ENCODE measurements around the gene POU5F1. TPM values are rescaled to one million over a fixed set of nuclear protein-coding genes. Genes with fewer than 3 reads are reported as not detected.

Gene POU5F1
- polyA plus RNA-seq, 2 of the 4 experiments (the other 2 are of a cell fraction): 2.7 to 2.8 TPM

DNA sequence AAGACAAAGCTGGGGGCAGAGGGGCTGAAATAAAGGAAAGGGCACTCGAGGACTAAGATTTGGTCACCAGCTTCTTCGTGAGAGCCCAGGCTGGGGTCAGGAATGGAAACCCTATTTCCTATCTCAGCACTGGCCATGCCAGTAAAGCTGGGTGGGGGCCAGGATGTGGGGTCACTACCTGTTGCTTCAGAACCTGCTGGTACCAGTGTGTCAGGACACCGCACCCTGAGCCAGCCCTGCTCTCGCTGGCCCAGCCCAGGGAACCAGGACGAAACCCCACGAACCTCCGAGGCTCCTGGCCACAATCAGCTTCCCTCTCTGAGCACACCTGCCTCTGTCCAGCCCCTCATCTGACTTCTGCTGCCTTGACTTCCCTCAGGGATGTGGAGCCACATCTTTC is 52.3 kb downstream of the POU5F1 start:
- Histone ChIP-seq H3K4me1 (peaks cover 29% of the 10 kb centered on the region), H3K9me3 (no peaks in the 10 kb centered on the region), H3K27ac (no peak overlapping the region), H3K4me3 (no peak overlapping the region), H3K4me2 (no peak overlapping the region)
- 85% methylated on average over 7 of the region's 7 CpGs for WGBS (ENCODE audit: missing lambda C conversion rate)
- POLR2A ChIA-PET: no interaction called here
- CTCF ChIA-PET: interaction anchor here (0.8 to 1.5 kb wide), 6 partner anchors 11 to 203 kb away, joined by 3 to 7 read pairs (median 4); no protein-coding TSS in a partner anchor
- no peak for FAIRE-seq
- DNase-seq (ENCODE audit: low read depth in 1 of 2, low spot score in 1 of 2): no peak
- TF ChIP-seq RCOR1 (IDR thresholded peaks at IDR 0.05; ENCODE audit: low read depth, low read length) (no peak), NFE2L2 (conservative IDR thresholded peaks at IDR 0.05; ENCODE audit: low read length) (no peak), HOXB13 (CRISPR knock-in tag; IDR thresholded peaks at IDR 0.05; ENCODE audit: low read depth) (no peak), RAD21 (conservative IDR thresholded peaks at IDR 0.05 in 1 of 2, IDR thresholded peaks at IDR 0.05 in 1 of 2) (no peak)
- TF ChIP-seq, protein P1, sequence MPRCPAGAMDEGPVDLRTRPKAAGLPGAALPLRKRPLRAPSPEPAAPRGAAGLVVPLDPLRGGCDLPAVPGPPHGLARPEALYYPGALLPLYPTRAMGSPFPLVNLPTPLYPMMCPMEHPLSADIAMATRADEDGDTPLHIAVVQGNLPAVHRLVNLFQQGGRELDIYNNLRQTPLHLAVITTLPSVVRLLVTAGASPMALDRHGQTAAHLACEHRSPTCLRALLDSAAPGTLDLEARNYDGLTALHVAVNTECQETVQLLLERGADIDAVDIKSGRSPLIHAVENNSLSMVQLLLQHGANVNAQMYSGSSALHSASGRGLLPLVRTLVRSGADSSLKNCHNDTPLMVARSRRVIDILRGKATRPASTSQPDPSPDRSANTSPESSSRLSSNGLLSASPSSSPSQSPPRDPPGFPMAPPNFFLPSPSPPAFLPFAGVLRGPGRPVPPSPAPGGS (IDR thresholded peaks at IDR 0.05): no peak
- TF ChIP-seq, protein P2, sequence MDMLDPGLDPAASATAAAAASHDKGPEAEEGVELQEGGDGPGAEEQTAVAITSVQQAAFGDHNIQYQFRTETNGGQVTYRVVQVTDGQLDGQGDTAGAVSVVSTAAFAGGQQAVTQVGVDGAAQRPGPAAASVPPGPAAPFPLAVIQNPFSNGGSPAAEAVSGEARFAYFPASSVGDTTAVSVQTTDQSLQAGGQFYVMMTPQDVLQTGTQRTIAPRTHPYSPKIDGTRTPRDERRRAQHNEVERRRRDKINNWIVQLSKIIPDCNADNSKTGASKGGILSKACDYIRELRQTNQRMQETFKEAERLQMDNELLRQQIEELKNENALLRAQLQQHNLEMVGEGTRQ (IDR thresholded peaks at IDR 0.05): no peak
- ATAC-seq: no peak

DNA sequence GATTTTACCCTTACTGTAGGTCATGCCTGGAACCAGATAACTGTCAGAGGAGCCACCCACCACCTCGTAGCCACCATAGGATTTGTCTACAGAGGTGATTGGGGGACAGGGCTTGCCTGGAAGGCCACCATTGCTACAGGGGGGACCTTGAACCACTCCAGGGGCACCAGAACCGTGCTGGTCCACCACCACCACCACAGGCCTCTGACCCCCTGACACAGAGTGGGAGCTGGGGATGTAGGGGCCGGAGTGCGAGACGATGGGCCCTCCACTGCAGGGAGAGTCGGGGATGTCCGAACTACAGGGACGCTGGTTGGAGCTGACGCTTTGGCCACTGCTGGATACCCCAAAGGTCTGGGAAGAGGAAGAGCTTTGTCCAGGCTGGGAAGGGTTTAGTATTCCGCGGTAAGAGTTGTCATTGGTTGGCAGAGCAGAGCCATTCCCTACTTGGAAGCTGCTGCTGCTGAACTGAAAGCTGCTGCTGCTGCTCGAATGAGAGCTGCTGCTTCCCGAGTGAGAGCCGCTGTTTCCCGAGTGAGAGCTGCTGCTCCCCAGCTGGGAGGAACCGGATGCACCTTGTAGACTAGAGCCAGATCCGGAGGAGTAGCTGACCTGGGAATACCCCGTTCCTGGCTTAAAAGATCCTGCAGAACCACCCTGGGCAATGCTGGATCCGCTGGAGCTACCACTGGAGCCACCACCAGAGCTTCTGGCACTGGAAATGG is 53.7 kb downstream of the POU5F1 start:
- H3K27ac ChIP-seq: no peak overlapping the region
- TF ChIP-seq HEYL (CRISPR knock-in tag; IDR thresholded peaks at IDR 0.05) (no peak), HOXB5 (CRISPR knock-in tag; IDR thresholded peaks at IDR 0.05) (no peak), SMC3 (IDR thresholded peaks at IDR 0.05) (no peak), CHD4 (IDR thresholded peaks at IDR 0.05; ENCODE audit: borderline replicate concordance) (no peak), FOSB (CRISPR knock-in tag; IDR thresholded peaks at IDR 0.05) (no peak), KDM5A (IDR thresholded peaks at IDR 0.05) (no peak)
- TF ChIP-seq, protein P3, sequence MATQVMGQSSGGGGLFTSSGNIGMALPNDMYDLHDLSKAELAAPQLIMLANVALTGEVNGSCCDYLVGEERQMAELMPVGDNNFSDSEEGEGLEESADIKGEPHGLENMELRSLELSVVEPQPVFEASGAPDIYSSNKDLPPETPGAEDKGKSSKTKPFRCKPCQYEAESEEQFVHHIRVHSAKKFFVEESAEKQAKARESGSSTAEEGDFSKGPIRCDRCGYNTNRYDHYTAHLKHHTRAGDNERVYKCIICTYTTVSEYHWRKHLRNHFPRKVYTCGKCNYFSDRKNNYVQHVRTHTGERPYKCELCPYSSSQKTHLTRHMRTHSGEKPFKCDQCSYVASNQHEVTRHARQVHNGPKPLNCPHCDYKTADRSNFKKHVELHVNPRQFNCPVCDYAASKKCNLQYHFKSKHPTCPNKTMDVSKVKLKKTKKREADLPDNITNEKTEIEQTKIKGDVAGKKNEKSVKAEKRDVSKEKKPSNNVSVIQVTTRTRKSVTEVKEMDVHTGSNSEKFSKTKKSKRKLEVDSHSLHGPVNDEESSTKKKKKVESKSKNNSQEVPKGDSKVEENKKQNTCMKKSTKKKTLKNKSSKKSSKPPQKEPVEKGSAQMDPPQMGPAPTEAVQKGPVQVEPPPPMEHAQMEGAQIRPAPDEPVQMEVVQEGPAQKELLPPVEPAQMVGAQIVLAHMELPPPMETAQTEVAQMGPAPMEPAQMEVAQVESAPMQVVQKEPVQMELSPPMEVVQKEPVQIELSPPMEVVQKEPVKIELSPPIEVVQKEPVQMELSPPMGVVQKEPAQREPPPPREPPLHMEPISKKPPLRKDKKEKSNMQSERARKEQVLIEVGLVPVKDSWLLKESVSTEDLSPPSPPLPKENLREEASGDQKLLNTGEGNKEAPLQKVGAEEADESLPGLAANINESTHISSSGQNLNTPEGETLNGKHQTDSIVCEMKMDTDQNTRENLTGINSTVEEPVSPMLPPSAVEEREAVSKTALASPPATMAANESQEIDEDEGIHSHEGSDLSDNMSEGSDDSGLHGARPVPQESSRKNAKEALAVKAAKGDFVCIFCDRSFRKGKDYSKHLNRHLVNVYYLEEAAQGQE (IDR thresholded peaks at IDR 0.05): no peak
- TF ChIP-seq, protein P4, sequence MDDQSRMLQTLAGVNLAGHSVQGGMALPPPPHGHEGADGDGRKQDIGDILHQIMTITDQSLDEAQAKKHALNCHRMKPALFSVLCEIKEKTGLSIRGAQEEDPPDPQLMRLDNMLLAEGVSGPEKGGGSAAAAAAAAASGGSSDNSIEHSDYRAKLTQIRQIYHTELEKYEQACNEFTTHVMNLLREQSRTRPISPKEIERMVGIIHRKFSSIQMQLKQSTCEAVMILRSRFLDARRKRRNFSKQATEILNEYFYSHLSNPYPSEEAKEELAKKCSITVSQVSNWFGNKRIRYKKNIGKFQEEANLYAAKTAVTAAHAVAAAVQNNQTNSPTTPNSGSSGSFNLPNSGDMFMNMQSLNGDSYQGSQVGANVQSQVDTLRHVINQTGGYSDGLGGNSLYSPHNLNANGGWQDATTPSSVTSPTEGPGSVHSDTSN (IDR thresholded peaks at IDR 0.05): no peak
- TF ChIP-seq, protein P2 (IDR thresholded peaks at IDR 0.05): no peak
- WGBS (ENCODE audit: missing lambda C conversion rate): 93% methylated on average over 15 of the region's 19 CpGs
- no peak overlapping the region for H3K4me2 ChIP-seq
- ATAC-seq (no peak), FAIRE-seq (no peak), DNase-seq (ENCODE audit: low read depth in 1 of 2, low spot score in 1 of 2) (no peak)
- ChIA-PET CTCF (interaction anchor here (0.6 to 4.0 kb wide), 10 partner anchors 9 to 250 kb away, joined by 3 to 31 read pairs (median 4); no protein-coding TSS in a partner anchor), POLR2A (no interaction called here)
- H3K4me1 ChIP-seq: peaks cover 17% of the 10 kb centered on the region
- H3K4me3 ChIP-seq: no peak overlapping the region
- H3K9me3 ChIP-seq: no peaks in the 10 kb centered on the region
